ENCODE data around the gene ZNF85. TPM values are rescaled to one million over a fixed set of nuclear protein-coding genes. Genes with fewer than 3 reads are reported as not detected.
"Not testable (repeated sequence)": the region's sequence is repeated elsewhere in the genome, so short reads cannot be mapped to it uniquely, and the experiment has no call there.

The ZNF85 gene
- total RNA-seq, 4 donors from 2014 or later = 2.5 to 14.6 (median 8.1) TPM

GRCh38 chr19:20928371-20928770 is 5.3 kb downstream of the ZNF85 start:
- Histone ChIP-seq H3K4me3 (no peak overlapping the region), H3K36me3 (peaks cover 0 to 10% of the 10 kb centered on the region in 2 donors), H3K27ac (no peak overlapping the region), H3K4me1 (peaks cover 0 to 12% (median 0%) of the 10 kb centered on the region in 3 donors), H3K9me3 (no peaks in the 10 kb centered on the region), H3K27me3 (no peaks in the 10 kb centered on the region)
- no CpG with 5 or more reads among the region's 1 CpG for WGBS, 2 donors (ENCODE audit: low coverage in 1 of 2)
- ATAC-seq = no peak
- TF ChIP-seq CTCF (IDR thresholded peaks at IDR 0.05) (no peak), POLR2A (IDR thresholded peaks at IDR 0.05) (no peak), POLR2AphosphoS5 (IDR thresholded peaks at IDR 0.05) (no peak), EP300 (IDR thresholded peaks at IDR 0.05) (no peak)

GRCh38 chr19:20936322-20936947 is 13.4 kb downstream of the ZNF85 start:
- not testable (repeated sequence) for H3K9me3 ChIP-seq, ATAC-seq, H3K27ac ChIP-seq, H3K4me1 ChIP-seq, H3K4me3 ChIP-seq, H3K27me3 ChIP-seq
- H3K36me3 ChIP-seq = peaks cover 0 to 55% of the 10 kb centered on the region in 2 donors
- WGBS, 2 donors (ENCODE audit: low coverage in 1 of 2) = 62 to 95% methylated on average over 4 to 5 of the region's 5 CpGs

GRCh38 chr19:20952561-20953095 is 29.6 kb downstream of the ZNF85 start:
- Histone ChIP-seq H3K36me3 (peaks cover 3 to 20% of the 10 kb centered on the region in 2 donors), H3K9me3 (peaks cover 0 to 45% (median 0%) of the 10 kb centered on the region in 3 donors)
- not testable (repeated sequence) for H3K27ac ChIP-seq, H3K4me1 ChIP-seq, H3K27me3 ChIP-seq, H3K4me3 ChIP-seq, ATAC-seq
- no CpG with 5 or more reads among the region's 41 CpGs for WGBS, 2 donors (ENCODE audit: low coverage in 1 of 2)

- Histone ChIP-seq H3K9me3 (peaks cover 0 to 5% (median 0%) of the 10 kb centered on the region in 3 donors), H3K27ac (no peak overlapping the region), H3K36me3 (no peaks in the 10 kb centered on the region), H3K4me3 (no peak overlapping the region), H3K4me1 (no peaks in the 10 kb centered on the region), H3K27me3 (no peaks in the 10 kb centered on the region)
- no peak for ATAC-seq
- WGBS, 2 donors (ENCODE audit: low coverage in 1 of 2) = 0 to 67% methylated on average over 1 of the region's 4 CpGs
- TF ChIP-seq POLR2A (IDR thresholded peaks at IDR 0.05) = no peak
- TF ChIP-seq EP300 (IDR thresholded peaks at IDR 0.05) = no peak
- TF ChIP-seq CTCF (IDR thresholded peaks at IDR 0.05) = no peak
- no peak for TF ChIP-seq POLR2AphosphoS5 (IDR thresholded peaks at IDR 0.05)
These were observed 41.7 kb downstream of the ZNF85 start for GRCh38 chr19:20964798-20965197.

GRCh38 chr19:20968092-20968491 is 45.0 kb downstream of the ZNF85 start:
- TF ChIP-seq CTCF (IDR thresholded peaks at IDR 0.05) (no peak), POLR2AphosphoS5 (IDR thresholded peaks at IDR 0.05) (no peak), POLR2A (IDR thresholded peaks at IDR 0.05) (no peak)
- no peak overlapping the region for H3K4me3 ChIP-seq
- no peak overlapping the region for H3K27ac ChIP-seq
- no peak for ATAC-seq
- 80% methylated on average over 1 of the region's 1 CpG; no CpG with 5 or more reads in 1 of the 2 donors for WGBS, 2 donors (ENCODE audit: low coverage in 1 of 2)
- H3K9me3 ChIP-seq = peaks cover 0 to under 1% (median 0%) of the 10 kb centered on the region in 3 donors
- no peaks in the 10 kb centered on the region for H3K4me1 ChIP-seq
- H3K36me3 ChIP-seq = no peaks in the 10 kb centered on the region
- no peaks in the 10 kb centered on the region for H3K27me3 ChIP-seq

- WGBS, 2 donors (ENCODE audit: low coverage in 1 of 2) = no CpG with 5 or more reads among the region's 3 CpGs
- H3K27ac ChIP-seq = no peak overlapping the region
- H3K27me3 ChIP-seq = no peaks in the 10 kb centered on the region
- H3K9me3 ChIP-seq = no peaks in the 10 kb centered on the region
- H3K4me3 ChIP-seq = no peak overlapping the region
- TF ChIP-seq POLR2A (IDR thresholded peaks at IDR 0.05) (no peak), CTCF (IDR thresholded peaks at IDR 0.05) (no peak)
- H3K4me1 ChIP-seq = no peaks in the 10 kb centered on the region
- no peaks in the 10 kb centered on the region for H3K36me3 ChIP-seq
- ATAC-seq = no peak
These were observed 46.4 kb downstream of the ZNF85 start for GRCh38 chr19:20969498-20969897.
